ENCODE results near the gene NDUFB10.
A peak's percentile ranks its signal among the peaks of the same experiment; 100 is the strongest.
"Not testable (repeated sequence)": the region's sequence is repeated elsewhere in the genome, so short reads cannot be mapped to it uniquely, and the experiment has no call there.

Gene NDUFB10

GRCh38 chr16:1918351-1919326 lies 40.7 kb upstream of the NDUFB10 start, which contains the start of gene HS3ST6:
TSS of gene HS3ST6 (minus strand) at chr16:1918415. CDS start at chr16:1918323, 92 bp downstream.
- DNase-seq (ENCODE audit: low read depth) = no peak
- in situ Hi-C loops (cut with HindIII; ENCODE audit: low sequenced_read_pairs) = no loop called here
- H3K4me3 ChIP-seq (ENCODE audit: low read depth, low read length) = no peak within 1 kb of the TSS
- no peak for TF ChIP-seq CTCF (IDR thresholded peaks at IDR 0.05; ENCODE audit: low read depth, low read length, missing control alignments)

- no peak overlapping the region for H3K4me3 ChIP-seq (ENCODE audit: low read depth, low read length)
- no peak for TF ChIP-seq CTCF (IDR thresholded peaks at IDR 0.05; ENCODE audit: low read depth, low read length, missing control alignments)
- in situ Hi-C loops (cut with HindIII; ENCODE audit: low sequenced_read_pairs) = no loop called here
- DNase-seq (ENCODE audit: low read depth) = no peak
Measured at GRCh38 chr16:1919327-1919998, 39.9 kb upstream of the NDUFB10 start.

GRCh38 chr16:1920122-1920521 lies 39.2 kb upstream of the NDUFB10 start:
- in situ Hi-C loops (cut with HindIII; ENCODE audit: low sequenced_read_pairs); H3K4me3 ChIP-seq (ENCODE audit: low read depth, low read length); DNase-seq (ENCODE audit: low read depth): not testable (repeated sequence)

- TF ChIP-seq CTCF (IDR thresholded peaks at IDR 0.05; ENCODE audit: low read depth, low read length, missing control alignments) = no peak
- no peak for DNase-seq (ENCODE audit: low read depth)
- H3K4me3 ChIP-seq (ENCODE audit: low read depth, low read length) = no peak overlapping the region
- in situ Hi-C loops (cut with HindIII; ENCODE audit: low sequenced_read_pairs) = no loop called here
Measured at GRCh38 chr16:1920727-1921171, 38.6 kb upstream of the NDUFB10 start.

GRCh38 chr16:1922357-1922756 lies 37.0 kb upstream of the NDUFB10 start:
- DNase-seq (ENCODE audit: low read depth) = no peak
- in situ Hi-C loops (cut with HindIII; ENCODE audit: low sequenced_read_pairs) = no loop called here
- no peak overlapping the region for H3K4me3 ChIP-seq (ENCODE audit: low read depth, low read length)
- no peak for TF ChIP-seq CTCF (IDR thresholded peaks at IDR 0.05; ENCODE audit: low read depth, low read length, missing control alignments)

GRCh38 chr16:1923299-1924034 lies 35.9 kb upstream of the NDUFB10 start:
- no peak for DNase-seq (ENCODE audit: low read depth)
- peak; percentile 45 for TF ChIP-seq CTCF (IDR thresholded peaks at IDR 0.05; ENCODE audit: low read depth, low read length, missing control alignments)
- in situ Hi-C loops (cut with HindIII; ENCODE audit: low sequenced_read_pairs) = no loop called here
- H3K4me3 ChIP-seq (ENCODE audit: low read depth, low read length) = no peak overlapping the region
